HG03097 (cell line): ENCODE measurements around the gene C10orf67.
"Not testable (repeated sequence)": the region's sequence is repeated elsewhere in the genome, so short reads cannot be mapped to it uniquely, and the experiment has no call there.

Source experiments
- ATAC-seq: cut with Tn5 transposase; IDR thresholded peaks from one replicate; pipeline ENCODE4 v1.9.1; 2021; ENCODE audit not compliant: unreplicated experiment, low FRiP score

Gene C10orf67

DNA sequence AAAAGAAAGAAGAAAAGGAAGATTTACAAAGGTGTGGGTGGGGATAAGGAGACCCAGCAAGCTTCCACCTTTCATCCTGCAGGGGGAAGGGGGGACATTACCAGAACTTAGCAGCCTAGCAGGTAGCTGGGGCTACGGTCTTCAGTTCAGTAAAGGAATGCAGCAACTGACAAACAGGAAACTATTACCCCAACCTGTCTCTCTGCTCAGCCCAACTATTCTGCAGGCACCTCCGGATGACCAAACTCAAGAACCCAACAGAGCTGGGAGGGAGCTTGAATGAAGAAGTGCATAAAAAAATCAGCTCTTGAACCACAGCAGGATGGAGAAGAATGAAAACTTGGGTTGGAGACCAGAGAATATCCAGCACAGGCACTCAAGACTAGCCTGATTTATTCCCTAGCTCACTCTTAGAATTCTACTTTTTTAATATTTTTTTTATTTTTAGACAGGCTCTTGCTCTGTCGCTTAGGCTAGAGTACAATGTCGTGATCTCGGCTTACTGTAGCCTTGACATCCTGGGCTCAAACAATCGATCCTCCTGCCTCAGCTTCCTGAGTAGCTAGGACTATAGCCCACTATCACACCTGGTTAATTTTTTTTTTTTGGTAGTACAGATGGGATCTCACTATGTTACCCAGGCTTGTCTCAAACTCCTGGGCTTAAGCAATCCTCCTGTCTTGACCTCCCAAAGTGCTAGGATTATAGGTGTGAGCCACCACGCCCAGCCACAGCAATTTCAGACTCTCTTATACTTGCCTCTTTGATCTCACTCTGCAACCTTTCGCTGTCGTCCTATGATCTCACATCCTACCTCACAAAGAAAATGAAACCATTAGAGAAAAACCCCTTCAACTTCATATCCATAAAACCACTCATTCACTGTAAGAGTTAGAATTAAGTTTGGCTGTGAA, 18.5 kb upstream of the C10orf67 start:
- no peak for ATAC-seq

- peak; percentile 51 for ATAC-seq
Observed at GRCh38 chr10:23362069-23362830, 17.7 kb upstream of the C10orf67 start.

DNA sequence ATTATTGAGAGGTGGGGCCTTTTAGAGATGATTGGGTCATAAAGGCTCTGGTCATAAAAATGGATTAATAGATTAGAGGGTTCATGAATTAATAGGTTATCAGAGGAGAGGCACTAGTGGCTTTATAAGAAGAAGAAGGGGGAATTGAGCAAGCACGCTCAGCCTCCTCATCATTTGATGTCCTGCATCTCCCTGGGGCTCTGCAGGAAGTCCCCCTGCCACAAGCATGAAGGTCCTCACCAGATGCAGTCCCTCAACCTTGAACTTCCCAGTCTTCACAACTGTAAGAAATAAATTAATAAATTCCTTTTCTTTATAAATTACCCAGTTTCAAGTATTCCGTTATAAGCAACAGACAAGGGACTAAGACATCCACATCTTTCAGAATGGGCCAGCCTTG, 17.1 kb upstream of the C10orf67 start:
- ATAC-seq: no peak

DNA sequence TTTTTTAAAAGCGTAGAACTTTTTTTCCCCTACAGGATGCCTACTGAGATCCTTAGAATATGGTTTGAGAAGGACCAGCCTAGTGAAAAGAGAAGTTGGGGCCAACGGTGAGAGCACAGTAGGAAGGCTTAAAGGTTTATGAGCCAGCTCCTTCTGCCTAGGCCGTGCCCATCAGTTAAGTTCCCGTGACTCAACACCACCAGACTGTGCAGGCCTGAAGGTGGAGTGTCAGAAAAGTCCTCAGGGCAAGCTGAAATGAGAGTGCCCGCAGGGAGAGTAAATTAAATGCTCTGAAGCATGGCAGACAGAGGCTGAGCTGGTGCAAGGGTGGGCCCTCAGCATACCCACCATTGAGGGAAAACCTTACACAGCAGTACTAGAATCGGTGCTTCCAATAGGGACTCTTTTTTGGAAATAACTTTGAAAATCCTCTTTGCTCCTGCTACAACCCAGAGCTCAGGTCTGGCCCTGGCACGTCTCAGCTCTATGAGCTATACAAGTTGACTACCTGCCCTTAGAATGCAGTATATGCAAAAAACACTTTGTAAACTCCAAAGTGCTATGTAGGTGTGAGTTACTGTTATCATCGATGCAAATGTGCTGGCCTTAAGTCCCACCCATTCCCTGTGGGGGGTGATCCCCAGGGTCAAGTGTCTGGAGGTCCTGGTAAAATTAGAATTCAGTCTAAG, 15.2 kb upstream of the C10orf67 start:
- ATAC-seq: no peak

GRCh38 chr10:23358357-23358756, 13.8 kb upstream of the C10orf67 start:
- ATAC-seq: no peak

DNA sequence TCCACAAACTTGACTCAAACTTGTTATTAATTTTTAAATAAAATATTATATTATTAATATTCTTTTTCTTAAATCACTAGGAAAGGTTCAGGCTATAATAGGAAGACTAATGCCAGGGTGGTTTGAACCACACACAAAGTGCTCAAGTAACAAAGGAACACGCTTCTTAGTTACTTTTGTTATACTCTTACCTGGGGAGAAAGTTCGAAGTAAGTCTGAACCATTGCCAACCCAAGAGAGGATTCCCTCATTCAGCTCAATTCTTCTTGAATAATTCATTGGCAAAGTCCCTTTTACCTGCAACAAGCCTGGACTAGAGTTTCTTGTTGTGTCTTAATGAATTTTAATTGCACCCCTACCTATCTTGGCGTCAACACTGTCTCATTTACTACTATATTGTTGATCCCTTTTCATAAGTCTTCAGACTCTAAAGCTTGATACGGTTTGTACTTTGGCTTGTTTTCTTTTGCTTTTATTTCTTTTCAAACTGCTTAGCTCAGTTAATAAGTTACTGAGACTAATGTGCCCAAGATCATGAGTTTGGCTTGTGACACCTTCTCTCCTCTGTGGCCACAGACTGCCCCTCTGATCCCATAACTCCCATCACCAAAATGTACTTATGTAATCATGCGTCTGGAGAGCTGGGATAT, 10.2 kb upstream of the C10orf67 start:
- no peak for ATAC-seq

DNA sequence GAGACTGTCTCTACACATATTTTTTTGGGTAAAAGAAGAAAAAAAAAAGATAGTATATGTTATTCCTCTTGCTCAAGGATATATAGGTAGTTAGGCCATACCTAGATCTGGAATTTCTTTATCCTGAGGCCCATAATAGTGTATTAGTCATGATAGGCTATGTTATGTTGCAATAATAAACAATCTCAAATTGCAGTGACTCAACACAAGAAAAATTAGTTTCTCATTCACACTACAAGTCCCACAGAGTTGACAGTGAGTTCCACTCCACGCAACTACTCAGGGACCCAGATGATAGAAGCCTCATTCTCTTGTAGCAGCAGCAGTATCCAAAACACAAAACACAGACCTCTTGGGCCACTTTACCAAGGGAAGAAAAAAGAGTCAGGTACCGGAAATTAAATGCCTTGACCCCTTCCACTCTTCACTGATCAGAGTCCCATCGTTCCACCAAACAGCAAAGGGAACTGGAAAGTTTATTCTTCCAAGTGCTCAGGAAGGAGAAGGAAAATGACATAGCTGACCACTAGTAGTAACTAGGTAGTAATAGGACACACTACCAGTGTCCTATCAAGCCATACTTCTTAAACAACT, 7.4 kb upstream of the C10orf67 start:
- no peak for ATAC-seq

DNA sequence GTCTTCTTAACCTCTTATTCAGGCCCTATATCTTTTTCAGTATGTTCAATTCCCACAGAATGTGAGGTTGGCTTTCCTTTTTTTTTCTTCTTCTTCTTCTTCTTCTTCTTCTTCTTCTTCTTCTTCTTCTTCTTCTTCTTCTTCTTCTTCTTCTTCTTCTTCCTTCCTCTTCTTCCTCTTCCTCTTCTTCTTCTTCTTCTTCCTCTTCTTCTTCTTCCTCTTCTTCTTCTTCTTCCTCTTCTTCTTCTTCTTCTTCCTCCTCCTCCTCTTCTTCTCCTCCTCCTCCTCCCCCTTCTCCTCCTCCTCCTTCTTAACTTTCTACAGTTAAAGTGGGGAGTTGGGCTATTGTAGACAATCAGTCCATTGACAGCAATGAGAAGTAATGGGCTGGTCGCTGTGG, 6.1 kb upstream of the C10orf67 start:
- not testable (repeated sequence) for ATAC-seq

GRCh38 chr10:23345861-23346260, 1.3 kb upstream of the C10orf67 start:
- no peak for ATAC-seq

DNA sequence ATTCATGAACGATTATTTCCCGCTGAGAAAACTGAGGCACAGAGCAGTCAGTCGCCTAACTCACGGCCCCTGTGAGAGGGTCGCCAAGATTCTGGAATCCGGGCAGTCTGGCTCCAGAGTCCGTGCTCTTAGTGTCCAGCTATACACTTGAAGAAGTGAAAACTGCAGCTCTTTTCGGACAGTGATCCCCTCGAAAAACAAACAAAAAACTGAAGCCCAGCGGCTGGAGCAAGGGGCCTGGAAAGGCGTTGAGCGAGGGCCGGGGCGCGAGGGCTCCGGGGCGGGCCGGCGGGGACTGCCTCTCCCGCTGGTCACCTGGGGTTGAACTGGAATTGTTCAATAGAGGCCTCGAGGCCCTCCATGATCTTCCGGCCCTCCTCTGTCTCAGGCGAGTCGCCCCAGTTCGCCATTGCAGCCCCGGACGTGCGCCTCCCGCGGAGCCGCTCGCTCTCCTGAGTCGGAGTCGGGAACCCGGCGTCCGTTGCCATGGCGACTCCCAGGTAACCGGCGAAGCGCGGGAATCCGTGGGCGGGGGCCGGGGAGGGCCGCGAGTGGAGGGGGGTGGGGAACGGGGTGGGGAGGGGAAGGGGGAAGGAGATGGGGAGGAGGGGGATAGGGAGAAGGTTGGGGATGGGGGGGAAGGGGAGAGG, 881 bp downstream of the C10orf67 start:
- ATAC-seq: no peak

DNA sequence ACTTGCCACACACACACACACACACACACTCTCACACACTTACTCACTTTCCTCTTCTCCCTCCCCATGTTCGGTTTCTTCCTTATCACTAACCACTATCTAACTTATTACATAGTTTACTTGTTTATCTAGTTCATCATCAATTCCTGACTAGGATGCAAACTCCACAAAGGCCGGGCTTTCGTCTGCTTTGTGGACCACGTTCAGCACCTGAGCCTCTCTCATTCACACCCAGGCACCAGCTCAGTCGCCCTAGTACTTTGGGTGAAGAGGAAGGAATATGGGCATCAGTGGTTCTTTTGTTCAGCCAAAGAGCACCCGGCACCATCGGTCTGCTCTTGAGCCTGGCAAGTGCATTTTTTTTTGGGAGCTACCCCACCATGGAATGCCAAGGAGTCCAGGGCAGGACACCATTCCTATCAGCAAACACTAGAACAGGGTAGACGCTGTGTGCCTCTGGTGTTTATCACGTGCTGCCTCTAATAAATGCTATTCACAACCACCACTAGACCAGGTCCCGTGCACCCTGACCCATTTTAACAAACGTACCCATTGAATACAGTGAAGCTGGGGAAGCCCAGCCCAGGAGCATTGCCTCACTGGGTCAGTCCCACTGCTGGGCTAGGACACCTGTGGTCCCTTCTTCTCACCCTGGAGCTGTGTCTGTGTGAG, 2.2 kb downstream of the C10orf67 start:
- no peak for ATAC-seq

DNA sequence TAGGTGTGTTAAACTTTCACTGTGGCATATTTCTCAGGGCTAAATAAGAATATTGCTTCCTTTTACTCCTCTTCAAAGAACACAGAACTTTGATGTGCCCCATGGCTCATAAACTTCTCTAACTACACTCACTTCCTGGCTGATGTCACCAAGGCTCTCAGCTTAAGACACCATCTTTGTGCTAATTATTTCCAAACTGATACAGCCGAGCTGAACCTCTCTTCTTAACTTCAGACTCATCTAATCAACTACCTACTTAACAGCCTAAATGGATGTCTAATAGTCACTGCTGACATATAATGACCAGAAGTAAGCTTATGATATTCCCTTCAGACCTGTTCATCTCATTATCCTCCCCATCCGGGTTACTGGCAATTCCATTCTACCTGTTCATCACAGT, 3.6 kb downstream of the C10orf67 start:
- ATAC-seq: no peak

DNA sequence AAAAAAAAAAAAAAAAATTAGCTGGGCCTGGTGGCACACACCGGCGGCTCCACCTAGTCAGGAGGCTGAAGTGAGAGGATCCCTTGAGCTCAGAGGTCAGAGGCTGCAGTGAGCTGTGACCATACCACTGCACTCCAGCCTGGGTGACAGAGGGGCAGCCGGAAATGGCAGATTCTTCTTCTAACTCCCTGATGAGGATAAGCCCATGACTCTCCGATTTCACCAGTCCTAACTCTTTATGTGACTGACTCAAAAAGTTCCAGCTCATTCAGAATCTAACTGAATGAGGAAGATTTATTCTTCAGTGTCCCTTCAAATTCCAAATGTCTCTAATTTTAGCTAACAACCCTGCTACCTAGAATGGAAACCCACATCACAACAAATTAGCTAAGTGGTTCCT, 4.2 kb downstream of the C10orf67 start:
- ATAC-seq: no peak

DNA sequence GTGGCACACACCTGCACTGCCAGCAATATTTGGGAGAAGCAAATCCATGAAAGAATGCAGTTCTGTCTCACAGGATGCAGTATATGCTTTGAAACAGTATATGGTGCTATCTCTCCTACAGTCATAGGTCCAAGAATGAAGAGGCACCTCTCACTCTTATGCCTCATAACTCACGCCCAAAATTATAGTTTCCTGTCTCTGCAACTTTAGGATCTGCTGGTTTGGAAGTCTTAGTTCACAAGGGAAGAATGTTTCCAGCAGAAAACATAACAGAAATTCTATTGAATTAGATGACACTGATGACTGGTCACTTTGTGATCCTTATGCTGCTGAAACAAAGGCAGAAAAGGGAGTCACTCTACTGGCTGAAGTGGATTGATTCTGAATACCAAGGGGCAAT, 5.7 kb downstream of the C10orf67 start:
- no peak for ATAC-seq

DNA sequence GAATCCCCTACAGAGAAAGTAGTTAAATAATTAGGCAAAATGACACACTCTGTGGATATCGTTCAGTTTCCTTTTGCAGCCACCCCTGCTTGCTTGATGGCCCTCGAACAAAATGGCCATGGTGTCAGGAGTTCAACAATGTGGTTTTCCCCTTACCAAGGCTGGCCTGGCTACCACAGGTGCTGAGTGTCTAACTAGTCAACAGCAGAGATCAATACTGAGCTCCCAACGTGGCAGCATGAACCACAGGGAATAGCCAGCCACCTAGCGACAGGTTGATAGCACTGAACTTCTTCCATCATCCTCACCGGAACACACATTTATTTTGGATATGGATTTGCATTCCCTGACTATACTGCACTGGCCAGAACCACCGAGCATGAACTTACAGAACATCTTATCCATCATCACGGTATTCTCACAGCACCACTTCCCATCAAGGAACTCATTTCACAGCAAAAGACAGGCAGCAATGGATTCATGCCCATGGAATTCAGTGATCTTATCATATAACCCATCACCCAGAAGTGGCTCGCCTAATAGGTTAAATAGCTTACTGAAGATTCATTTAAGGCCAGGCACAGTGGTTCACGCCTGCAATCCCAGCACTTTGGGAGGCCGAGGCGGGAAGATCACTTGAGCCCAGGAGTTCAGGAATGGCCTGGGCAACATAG, 6.3 kb downstream of the C10orf67 start:
- no peak for ATAC-seq

GRCh38 chr10:23337616-23338015, 7.0 kb downstream of the C10orf67 start:
- ATAC-seq: no peak

DNA sequence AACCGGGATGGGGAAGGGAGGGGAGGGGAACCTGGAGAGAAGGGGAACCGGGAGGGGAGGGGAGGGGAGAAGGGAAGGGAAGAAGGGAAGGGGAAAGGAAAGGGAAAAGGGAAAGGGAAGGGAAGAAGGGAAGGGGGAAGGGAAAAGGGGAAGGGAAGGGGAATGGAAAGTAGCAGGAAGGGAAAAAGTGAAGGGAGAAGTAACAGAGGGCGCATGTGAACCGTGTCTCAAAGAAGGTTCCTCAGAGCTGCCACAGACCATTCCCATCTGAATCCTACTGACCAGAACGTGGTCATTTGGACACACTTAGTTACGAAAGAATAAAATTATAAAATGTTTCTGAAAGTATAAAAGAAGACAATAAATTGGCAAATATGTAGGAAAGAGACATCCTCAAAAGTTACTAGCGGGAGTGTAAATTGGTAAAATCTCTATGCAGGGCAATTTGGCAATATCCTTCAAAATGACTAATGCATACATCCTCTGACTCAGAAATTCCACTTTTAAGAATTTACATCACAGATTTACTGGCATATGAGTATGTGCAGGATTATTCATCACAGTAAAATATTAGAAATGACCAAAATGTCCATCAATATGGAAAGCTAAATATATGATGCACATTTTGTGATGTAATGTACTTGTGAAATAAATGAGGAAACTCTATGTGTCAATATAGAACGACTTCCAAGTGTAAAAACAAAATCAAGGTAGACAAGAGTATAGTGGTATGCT, 12.9 kb downstream of the C10orf67 start:
- no peak for ATAC-seq

DNA sequence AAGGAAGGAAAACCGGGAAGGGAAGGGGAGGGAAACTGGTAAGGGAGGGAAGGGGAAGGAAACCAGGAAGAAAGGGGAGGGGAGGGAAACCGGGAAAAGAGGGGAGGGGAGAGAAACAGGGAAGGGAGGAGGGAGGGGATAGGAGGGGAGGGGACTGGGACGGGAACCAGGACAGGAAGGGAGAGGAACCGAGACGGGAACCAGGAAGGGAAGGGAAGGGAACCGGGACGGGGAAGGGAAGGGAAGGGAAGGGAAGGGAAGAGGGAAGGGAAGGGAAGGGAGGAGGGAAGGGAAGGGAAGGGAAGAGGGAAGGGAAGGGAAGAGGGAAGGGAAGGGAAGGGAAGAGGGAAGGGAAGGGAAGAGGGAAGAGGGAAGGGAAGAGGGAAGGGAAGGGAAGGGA, 13.6 kb downstream of the C10orf67 start:
- ATAC-seq: no peak
